Calu3 (cell line): ENCODE results near the gene UST. TPM values are rescaled to one million over a fixed set of nuclear protein-coding genes. Genes with fewer than 3 reads are reported as not detected.

Experiments
- BruUV-seq: library from RNA; stranded (reverse); fragments of 400-500 nt; replicated peaks from 2 replicates; lab custom pipeline; 2021; lab: Mats Ljungman, UMichigan
- CTCF ChIA-PET: fragments of 300-600 bp; sonication (Branson Sonifier 250); formaldehyde crosslinking; loops from one replicate; lab custom pipeline; 2022; ENCODE audit warnings: antibody characterized with exemption; lab: Charles Lee
- DNase-seq: peaks from one replicate; pipeline ENCODE4 v3.0.0; 2022
- H3K27ac Mint-ChIP-seq: one replicate; pipeline ENCODE4 v1.8.0; 2022; ENCODE audit warnings: mixed read lengths; ENCODE audit not compliant: unreplicated experiment
- H3K27me3 Mint-ChIP-seq: one replicate; pipeline ENCODE4 v1.8.0; 2022; ENCODE audit warnings: mixed read lengths; ENCODE audit not compliant: unreplicated experiment
- H3K36me3 Mint-ChIP-seq: one replicate; pipeline ENCODE4 v1.8.0; 2022; ENCODE audit warnings: mild to moderate bottlenecking, moderate library complexity, mixed read lengths; ENCODE audit not compliant: insufficient read depth, unreplicated experiment
- H3K4me1 Mint-ChIP-seq: one replicate; pipeline ENCODE4 v1.8.0; 2022; ENCODE audit warnings: mild to moderate bottlenecking, low read depth, mixed read lengths; ENCODE audit not compliant: unreplicated experiment
- H3K4me3 Mint-ChIP-seq: one replicate; pipeline ENCODE4 v1.8.0; 2022; ENCODE audit warnings: mild to moderate bottlenecking, low read depth, moderate library complexity, mixed read lengths; ENCODE audit not compliant: unreplicated experiment
- H3K9me3 Mint-ChIP-seq: one replicate; pipeline ENCODE4 v1.8.0; 2022; ENCODE audit warnings: low read depth, mixed read lengths; ENCODE audit not compliant: unreplicated experiment
- intact Hi-C: fragments of 100-400 bp; cut with micrococcal nuclease; formaldehyde crosslinking; loops from one replicate; pipeline ENCODE4 v1.10.0; 2022; ENCODE audit not compliant: unreplicated experiment
- total RNA-seq: library from RNA; stranded (reverse); gene quantifications from 2 replicates; pipeline ENCODE4 v1.2.3, GENCODE V29; 2022
- TF ChIP-seq, protein P1 (sequence below): fragments of 200-600 bp; IDR thresholded peaks from one replicate; pipeline ENCODE4 v1.8.0; 2022; ENCODE audit warnings: antibody characterized with exemption; ENCODE audit not compliant: unreplicated experiment

The UST gene
- total RNA-seq, 1 experiment from 2014 or later: 2.4 TPM

DNA sequence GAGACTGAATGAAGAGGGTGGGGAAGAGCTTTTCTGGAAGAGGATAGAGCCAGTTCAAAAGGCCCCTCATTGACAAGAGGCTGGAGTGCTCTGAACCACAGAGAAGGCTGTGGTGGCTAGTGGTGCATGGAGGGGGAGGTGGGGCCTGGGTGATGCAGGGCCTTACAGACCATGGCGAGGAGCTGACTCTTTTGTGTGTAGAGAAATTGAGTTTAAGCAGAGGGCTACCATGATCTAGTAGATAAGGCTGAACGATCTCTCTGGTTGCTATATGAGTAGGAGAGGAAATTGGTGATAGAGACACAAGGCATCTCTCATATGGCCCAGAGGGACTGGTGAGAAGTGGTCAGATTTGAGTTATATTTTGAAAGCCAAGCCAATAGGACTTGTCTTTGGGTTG, 137.6 kb downstream of the UST start:
- H3K27me3 Mint-ChIP-seq: no peaks in the 10 kb centered on the region
- intact Hi-C loops: no loop called here
- no peaks in the 10 kb centered on the region for H3K36me3 Mint-ChIP-seq
- no TSS peak for BruUV-seq
- H3K9me3 Mint-ChIP-seq: no peaks in the 10 kb centered on the region
- CTCF ChIA-PET: no interaction called here
- TF ChIP-seq, protein P1, sequence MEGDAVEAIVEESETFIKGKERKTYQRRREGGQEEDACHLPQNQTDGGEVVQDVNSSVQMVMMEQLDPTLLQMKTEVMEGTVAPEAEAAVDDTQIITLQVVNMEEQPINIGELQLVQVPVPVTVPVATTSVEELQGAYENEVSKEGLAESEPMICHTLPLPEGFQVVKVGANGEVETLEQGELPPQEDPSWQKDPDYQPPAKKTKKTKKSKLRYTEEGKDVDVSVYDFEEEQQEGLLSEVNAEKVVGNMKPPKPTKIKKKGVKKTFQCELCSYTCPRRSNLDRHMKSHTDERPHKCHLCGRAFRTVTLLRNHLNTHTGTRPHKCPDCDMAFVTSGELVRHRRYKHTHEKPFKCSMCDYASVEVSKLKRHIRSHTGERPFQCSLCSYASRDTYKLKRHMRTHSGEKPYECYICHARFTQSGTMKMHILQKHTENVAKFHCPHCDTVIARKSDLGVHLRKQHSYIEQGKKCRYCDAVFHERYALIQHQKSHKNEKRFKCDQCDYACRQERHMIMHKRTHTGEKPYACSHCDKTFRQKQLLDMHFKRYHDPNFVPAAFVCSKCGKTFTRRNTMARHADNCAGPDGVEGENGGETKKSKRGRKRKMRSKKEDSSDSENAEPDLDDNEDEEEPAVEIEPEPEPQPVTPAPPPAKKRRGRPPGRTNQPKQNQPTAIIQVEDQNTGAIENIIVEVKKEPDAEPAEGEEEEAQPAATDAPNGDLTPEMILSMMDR: no peak
- no peak overlapping the region for H3K4me3 Mint-ChIP-seq
- no peak overlapping the region for H3K27ac Mint-ChIP-seq
- H3K4me1 Mint-ChIP-seq: no peaks in the 10 kb centered on the region
- no peak for DNase-seq

DNA sequence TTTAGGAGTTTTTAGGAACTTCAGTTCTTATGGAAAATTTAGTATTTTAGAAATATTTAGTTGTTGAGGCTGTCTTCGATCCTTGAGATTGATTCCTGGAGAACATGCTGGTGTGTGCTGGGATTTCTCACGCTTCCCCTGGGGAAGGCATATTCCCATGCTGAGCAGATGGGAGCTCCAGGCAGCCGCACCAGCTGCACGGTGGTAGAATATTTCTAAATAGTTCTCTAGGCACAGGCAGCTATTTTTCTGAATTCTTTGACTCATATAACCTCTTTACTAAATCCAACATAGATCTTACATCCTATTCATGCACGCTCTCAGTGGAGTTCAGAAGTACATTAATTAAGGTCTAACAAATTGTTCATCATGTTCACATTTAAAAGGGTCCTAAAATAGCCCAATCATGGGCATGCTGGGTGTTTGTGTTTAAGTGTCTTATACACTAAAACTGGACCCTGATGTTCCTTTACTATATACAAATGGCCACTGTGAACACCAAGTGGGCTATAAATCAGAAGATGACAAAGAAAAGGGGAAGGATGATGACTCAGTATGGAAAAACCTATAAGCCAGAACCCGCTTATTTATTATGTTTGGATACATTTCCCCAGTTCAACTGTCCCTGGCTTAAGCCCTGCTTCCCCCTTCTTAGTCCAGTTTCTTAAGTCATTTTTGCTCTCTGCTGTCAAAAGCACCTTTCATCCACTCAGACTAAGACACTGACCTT, 138.5 kb downstream of the UST start:
- intact Hi-C loops: no loop called here
- TF ChIP-seq, protein P1: no peak
- H3K27me3 Mint-ChIP-seq: no peaks in the 10 kb centered on the region
- H3K36me3 Mint-ChIP-seq: no peaks in the 10 kb centered on the region
- H3K4me1 Mint-ChIP-seq: no peaks in the 10 kb centered on the region
- H3K4me3 Mint-ChIP-seq: no peak overlapping the region
- no peaks in the 10 kb centered on the region for H3K9me3 Mint-ChIP-seq
- CTCF ChIA-PET: no interaction called here
- H3K27ac Mint-ChIP-seq: no peak overlapping the region
- no peak for DNase-seq
- no TSS peak for BruUV-seq

DNA sequence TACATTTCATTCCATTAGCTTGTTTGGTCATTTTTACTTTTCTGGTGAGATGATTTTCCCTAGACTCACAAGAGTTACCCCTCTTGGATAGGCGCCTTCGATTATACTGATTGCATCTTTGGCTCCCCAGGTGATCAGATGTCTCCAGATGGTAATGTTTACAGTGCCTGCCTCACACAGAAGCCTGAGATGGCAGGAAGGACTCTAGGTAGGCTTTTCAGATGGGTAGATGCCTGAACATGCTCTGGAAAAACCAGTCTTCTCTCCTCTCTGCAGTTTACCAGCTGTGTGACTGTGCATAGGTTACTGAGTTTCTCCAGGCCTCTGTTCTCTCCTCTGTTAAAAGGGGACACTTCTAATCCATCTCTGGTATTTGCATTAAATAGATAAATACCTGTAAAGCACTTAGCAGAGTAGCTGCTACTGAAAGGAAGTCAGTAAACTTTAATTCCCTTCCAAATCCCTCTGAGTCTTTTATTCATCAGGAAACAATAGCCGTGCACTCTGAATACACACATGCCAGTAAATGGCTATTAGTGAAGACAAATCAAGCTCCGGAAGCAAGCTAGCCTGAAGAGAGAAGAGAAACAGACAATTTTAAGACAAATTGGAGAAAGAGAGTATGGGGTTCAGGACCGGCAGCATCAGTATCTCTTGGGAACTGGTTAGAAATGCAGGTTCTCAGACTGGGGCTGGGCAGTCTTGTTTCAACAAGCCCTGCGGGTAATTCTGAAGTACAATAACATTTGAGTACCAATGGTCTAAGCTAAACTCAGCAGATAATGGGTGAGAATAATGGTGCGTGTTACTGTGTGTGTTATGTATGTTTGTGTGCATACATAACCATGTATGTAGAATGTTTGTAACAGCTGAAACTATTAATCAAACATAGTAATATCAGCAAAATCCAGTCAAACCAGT, 139.4 kb downstream of the UST start:
- no peak overlapping the region for H3K27ac Mint-ChIP-seq
- intact Hi-C loops: no loop called here
- H3K4me3 Mint-ChIP-seq: no peak overlapping the region
- CTCF ChIA-PET: no interaction called here
- no TSS peak for BruUV-seq
- TF ChIP-seq, protein P1: no peak
- H3K4me1 Mint-ChIP-seq: no peaks in the 10 kb centered on the region
- DNase-seq: no peak
- no peaks in the 10 kb centered on the region for H3K27me3 Mint-ChIP-seq
- H3K36me3 Mint-ChIP-seq: no peaks in the 10 kb centered on the region
- no peaks in the 10 kb centered on the region for H3K9me3 Mint-ChIP-seq

DNA sequence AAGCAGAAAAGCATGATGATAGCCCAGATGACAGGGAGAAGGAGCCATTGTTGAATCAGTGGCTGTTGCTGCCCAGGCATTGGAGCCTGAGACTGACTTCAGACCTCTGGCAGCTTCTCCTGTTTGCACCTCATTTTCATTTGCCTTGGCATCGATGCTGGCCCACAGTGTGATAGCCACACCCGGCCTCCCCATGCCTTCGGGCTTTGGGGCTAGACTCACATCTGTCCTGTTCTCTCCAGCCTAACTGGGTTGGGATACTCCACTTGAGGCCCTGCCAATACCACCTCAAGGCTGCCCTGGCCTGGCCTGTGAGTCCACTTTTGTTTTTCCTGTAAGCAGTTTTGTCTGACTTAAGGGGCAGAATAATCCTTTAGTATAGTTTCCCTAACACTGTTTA, 140.4 kb downstream of the UST start:
- no peaks in the 10 kb centered on the region for H3K36me3 Mint-ChIP-seq
- no peak for DNase-seq
- no TSS peak for BruUV-seq
- CTCF ChIA-PET: no interaction called here
- H3K4me1 Mint-ChIP-seq: no peaks in the 10 kb centered on the region
- H3K4me3 Mint-ChIP-seq: no peak overlapping the region
- no peaks in the 10 kb centered on the region for H3K27me3 Mint-ChIP-seq
- no peak overlapping the region for H3K27ac Mint-ChIP-seq
- TF ChIP-seq, protein P1: no peak
- intact Hi-C loops: no loop called here
- no peaks in the 10 kb centered on the region for H3K9me3 Mint-ChIP-seq
